H9 (cell line): ENCODE results near the gene SMIM23. TPM values are rescaled to one million over a fixed set of nuclear protein-coding genes. Genes with fewer than 3 reads are reported as not detected.

Experiments used
- DNase-seq: peaks from one replicate; pipeline ENCODE4 v3.0.0-alpha.2; 2017
- H2AFZ ChIP-seq: one replicate; pipeline ENCODE4 v1.6.1; 2013; ENCODE audit warnings: mild to moderate bottlenecking, low read length, control low read depth, moderate library complexity
- H2AK5ac ChIP-seq: 2 replicates; pipeline ENCODE4 v1.6.1; 2013; ENCODE audit warnings: low read length, control low read depth, mixed read lengths; ENCODE audit not compliant: insufficient read length
- H2BK120ac ChIP-seq: one replicate; pipeline ENCODE4 v1.6.1; 2013; ENCODE audit warnings: low read depth, mild to moderate bottlenecking, low read length, control low read depth, inconsistent platforms; ENCODE audit not compliant: poor library complexity, severe bottlenecking
- H2BK12ac ChIP-seq: 2 replicates; pipeline ENCODE4 v1.6.1; 2013; ENCODE audit warnings: low read length, control low read depth, mixed read lengths, low read depth; ENCODE audit not compliant: insufficient read length
- H2BK15ac ChIP-seq: 2 replicates; pipeline ENCODE4 v1.6.1; 2013; ENCODE audit warnings: low read depth, low read length, control low read depth
- H2BK20ac ChIP-seq: one replicate; pipeline ENCODE4 v1.6.1; 2013; ENCODE audit warnings: low read depth, mild to moderate bottlenecking, low read length, control low read depth, inconsistent platforms; ENCODE audit not compliant: poor library complexity, severe bottlenecking
- H2BK5ac ChIP-seq: 2 replicates; pipeline ENCODE4 v1.6.1; 2013; ENCODE audit warnings: low read length, control low read depth, mixed read lengths; ENCODE audit not compliant: insufficient read length
- H3K14ac ChIP-seq: 2 replicates; pipeline ENCODE4 v1.6.1; 2013; ENCODE audit warnings: low read length, control low read depth; ENCODE audit not compliant: insufficient read depth
- H3K18ac ChIP-seq: 2 replicates; pipeline ENCODE4 v1.6.1; 2013; ENCODE audit warnings: low read depth, mild to moderate bottlenecking, mixed read lengths, low read length, control low read depth; ENCODE audit not compliant: insufficient read length
- H3K23ac ChIP-seq: 2 replicates; pipeline ENCODE4 v1.6.1; 2013; ENCODE audit warnings: low read length, control low read depth, mixed read lengths, low read depth; ENCODE audit not compliant: insufficient read length
- H3K23me2 ChIP-seq: 2 replicates; pipeline ENCODE4 v1.6.1; 2013; ENCODE audit warnings: low read depth, mild to moderate bottlenecking, mixed read lengths, low read length, control low read depth; ENCODE audit not compliant: insufficient read length, poor library complexity, severe bottlenecking
- H3K27ac ChIP-seq: 2 replicates; pipeline ENCODE4 v1.5.1; 2013; ENCODE audit warnings: low read length, control low read depth, mixed read lengths, low read depth; ENCODE audit not compliant: insufficient read length
- H3K27me3 ChIP-seq: 2 replicates; pipeline ENCODE4 v1.6.1; 2013; ENCODE audit warnings: low read length, control low read depth, inconsistent platforms; ENCODE audit not compliant: insufficient read depth
- H3K4ac ChIP-seq: 2 replicates; pipeline ENCODE4 v1.6.1; 2013; ENCODE audit warnings: low read depth, mild to moderate bottlenecking, control low read depth, inconsistent platforms, low read length, moderate library complexity
- H3K4me1 ChIP-seq: 2 replicates; pipeline ENCODE4 v1.6.1; 2013; ENCODE audit warnings: low read length, control low read depth, inconsistent platforms; ENCODE audit not compliant: insufficient read depth
- H3K4me2 ChIP-seq: 2 replicates; pipeline ENCODE4 v1.6.1; 2013; ENCODE audit warnings: low read length, control low read depth, mixed read lengths; ENCODE audit not compliant: insufficient read length, insufficient read depth
- H3K56ac ChIP-seq: 2 replicates; pipeline ENCODE4 v1.6.1; 2013; ENCODE audit warnings: low read depth, mild to moderate bottlenecking, mixed read lengths, low read length, control low read depth; ENCODE audit not compliant: insufficient read length
- H3K79me1 ChIP-seq: 2 replicates; pipeline ENCODE4 v1.6.1; 2013; ENCODE audit warnings: low read depth, mild to moderate bottlenecking, moderate library complexity, low read length, control low read depth, inconsistent platforms; ENCODE audit not compliant: insufficient read depth, poor library complexity, severe bottlenecking
- H3K79me2 ChIP-seq: 2 replicates; pipeline ENCODE4 v1.6.1; 2013; ENCODE audit warnings: low read length, control low read depth, inconsistent platforms; ENCODE audit not compliant: insufficient read depth
- H3K9ac ChIP-seq: 2 replicates; pipeline ENCODE4 v1.6.1; 2013; ENCODE audit warnings: low read length, control low read depth, mixed read lengths; ENCODE audit not compliant: insufficient read length; ENCODE audit errors: extremely low read depth
- H3K9me3 ChIP-seq: one replicate; pipeline ENCODE4 v1.6.1; 2013; ENCODE audit warnings: low read depth, low read length, inconsistent platforms; ENCODE audit not compliant: control insufficient read depth
- H3T11ph ChIP-seq: one replicate; pipeline ENCODE4 v1.6.1; 2013; ENCODE audit warnings: mild to moderate bottlenecking, low read length, control low read depth, inconsistent platforms
- H4K20me1 ChIP-seq: one replicate; pipeline ENCODE4 v1.6.1; 2013; ENCODE audit not compliant: control insufficient read depth, insufficient read length, insufficient read depth
- H4K5ac ChIP-seq: 2 replicates; pipeline ENCODE4 v1.6.1; 2013; ENCODE audit warnings: low read depth, mild to moderate bottlenecking, mixed read lengths, low read length, control low read depth; ENCODE audit not compliant: insufficient read length
- H4K8ac ChIP-seq: replicated peaks from 2 replicates; pipeline ENCODE4 v1.6.1; 2013; ENCODE audit warnings: low read length, control low read depth, mixed read lengths, low read depth; ENCODE audit not compliant: insufficient read length
- H4K91ac ChIP-seq: 2 replicates; pipeline ENCODE4 v1.6.1; 2013; ENCODE audit warnings: low read depth, mild to moderate bottlenecking, moderate library complexity, mixed read lengths, low read length, control low read depth; ENCODE audit not compliant: insufficient read length
- H3K27ac Mint-ChIP-seq, 3 experiments: 2 replicates in 2 of 3; 3 replicates in 1 of 3; pipeline ENCODE4 v1.8.0; 2020 to 2021; ENCODE audit warnings: mixed read lengths in 3 of 3, mild to moderate bottlenecking in 1 of 3, moderate library complexity in 1 of 3
- H3K27me3 Mint-ChIP-seq: 2 replicates; pipeline ENCODE4 v1.8.0; 2021; ENCODE audit warnings: low read depth, mild to moderate bottlenecking, moderate library complexity, mixed read lengths
- H3K36me3 Mint-ChIP-seq, 3 experiments: 2 replicates in 2 of 3; 3 replicates in 1 of 3; pipeline ENCODE4 v1.8.0; 2020 to 2021; ENCODE audit warnings: low read depth in 3 of 3, mixed read lengths in 3 of 3; ENCODE audit not compliant: insufficient read depth in 1 of 3
- H3K4me1 Mint-ChIP-seq, 2 experiments: 2 replicates each; pipeline ENCODE4 v1.8.0; 2020; ENCODE audit warnings: mixed read lengths in 2 of 2
- H3K4me3 Mint-ChIP-seq, 2 experiments: 2 replicates in 1 of 2; 3 replicates in 1 of 2; pipeline ENCODE4 v1.8.0; 2020 to 2021; ENCODE audit warnings: mild to moderate bottlenecking in 2 of 2, mixed read lengths in 2 of 2, moderate library complexity in 1 of 2
- H3K9me3 Mint-ChIP-seq, 2 experiments: 2 replicates in 1 of 2; 3 replicates in 1 of 2; pipeline ENCODE4 v1.8.0; 2020; ENCODE audit warnings: mild to moderate bottlenecking in 2 of 2, mixed read lengths in 2 of 2, moderate library complexity in 1 of 2
- CTCF ChIP-seq: fragments of 200-600 bp; sonication (generic); conservative IDR thresholded peaks from 3 replicates; pipeline ENCODE4 v1.8.0; 2021; ENCODE audit warnings: antibody characterized with exemption, mild to moderate bottlenecking
- WGBS: extraction: QIAGEN DNeasy Blood & Tissue Kit; methylation state at CpG from one replicate; pipeline ENCODE4 v1.1.7; 2013; ENCODE audit warnings: missing lambda C conversion rate, low lambda C conversion rate, mixed read lengths; ENCODE audit not compliant: insufficient read length; ENCODE audit errors: extremely low coverage; 5-methylcytosine and 5-hydroxymethylcytosine counted together
- total RNA-seq: library from RNA; stranded (reverse); gene quantifications from 2 replicates; pipeline ENCODE4 v1.2.1, GENCODE V29; 2021

Gene SMIM23
- total RNA-seq, 1 experiment from 2014 or later: not detected

GRCh38 chr5:171816666-171817065 lies 31.0 kb downstream of the SMIM23 start:
- H3K4me1 ChIP-seq: no peaks in the 10 kb centered on the region
- no peak overlapping the region for H4K91ac ChIP-seq
- H3K23me2 ChIP-seq: no peaks in the 10 kb centered on the region
- H2BK15ac ChIP-seq: no peak overlapping the region
- no peak overlapping the region for H3K23ac ChIP-seq
- no peaks in the 10 kb centered on the region for H3K36me3 Mint-ChIP-seq
- H2BK12ac ChIP-seq: no peak overlapping the region
- no CpG with 5 or more reads among the region's 1 CpG for WGBS
- no peak overlapping the region for H3K27ac ChIP-seq
- no peak overlapping the region for H4K5ac ChIP-seq
- H2AFZ ChIP-seq: no peak overlapping the region
- no peaks in the 10 kb centered on the region for H3K9me3 ChIP-seq
- DNase-seq: no peak
- H3K27ac Mint-ChIP-seq: no peak overlapping the region
- H3K27me3 ChIP-seq: no peaks in the 10 kb centered on the region
- no peak overlapping the region for H3K4me2 ChIP-seq
- H4K8ac ChIP-seq: no peak overlapping the region
- H3K4me1 Mint-ChIP-seq: peaks cover 0 to 4% of the 10 kb centered on the region in 2 experiments; a peak in 1 of 4 replicates
- no peak overlapping the region for H3K18ac ChIP-seq
- no peak overlapping the region for H2BK120ac ChIP-seq
- H3T11ph ChIP-seq: no peak overlapping the region
- H3K9ac ChIP-seq: no peak overlapping the region
- H3K79me2 ChIP-seq: no peaks in the 10 kb centered on the region
- H4K20me1 ChIP-seq: no peaks in the 10 kb centered on the region
- peaks cover 13% of the 10 kb centered on the region for H3K27me3 Mint-ChIP-seq
- no peak overlapping the region for H3K4me3 Mint-ChIP-seq
- no peak for TF ChIP-seq CTCF
- H2AK5ac ChIP-seq: no peak overlapping the region
- H3K9me3 Mint-ChIP-seq: no peaks in the 10 kb centered on the region; a peak in 1 of 5 replicates
- no peak overlapping the region for H3K14ac ChIP-seq
- H2BK20ac ChIP-seq: no peak overlapping the region
- H2BK5ac ChIP-seq: no peak overlapping the region
- H3K79me1 ChIP-seq: no peaks in the 10 kb centered on the region
- no peak overlapping the region for H3K56ac ChIP-seq
- no peak overlapping the region for H3K4ac ChIP-seq
